Calu3 (cell line): ENCODE measurements around the gene LCE1F. TPM values are rescaled to one million over a fixed set of nuclear protein-coding genes. Genes with fewer than 3 reads are reported as not detected.

Experiments used
- BruUV-seq: library from RNA; stranded (reverse); fragments of 400-500 nt; replicated peaks from 2 replicates; lab custom pipeline; 2021; lab: Mats Ljungman, UMichigan
- CTCF ChIA-PET: fragments of 300-600 bp; sonication (Branson Sonifier 250); formaldehyde crosslinking; loops from one replicate; lab custom pipeline; 2022; ENCODE audit warnings: antibody characterized with exemption; lab: Charles Lee
- DNase-seq: peaks from one replicate; pipeline ENCODE4 v3.0.0; 2022
- H3K27ac Mint-ChIP-seq: one replicate; pipeline ENCODE4 v1.8.0; 2022; ENCODE audit warnings: mixed read lengths; ENCODE audit not compliant: unreplicated experiment
- H3K27me3 Mint-ChIP-seq: one replicate; pipeline ENCODE4 v1.8.0; 2022; ENCODE audit warnings: mixed read lengths; ENCODE audit not compliant: unreplicated experiment
- H3K36me3 Mint-ChIP-seq: one replicate; pipeline ENCODE4 v1.8.0; 2022; ENCODE audit warnings: mild to moderate bottlenecking, moderate library complexity, mixed read lengths; ENCODE audit not compliant: insufficient read depth, unreplicated experiment
- H3K4me1 Mint-ChIP-seq: one replicate; pipeline ENCODE4 v1.8.0; 2022; ENCODE audit warnings: mild to moderate bottlenecking, low read depth, mixed read lengths; ENCODE audit not compliant: unreplicated experiment
- H3K4me3 Mint-ChIP-seq: one replicate; pipeline ENCODE4 v1.8.0; 2022; ENCODE audit warnings: mild to moderate bottlenecking, low read depth, moderate library complexity, mixed read lengths; ENCODE audit not compliant: unreplicated experiment
- H3K9me3 Mint-ChIP-seq: one replicate; pipeline ENCODE4 v1.8.0; 2022; ENCODE audit warnings: low read depth, mixed read lengths; ENCODE audit not compliant: unreplicated experiment
- intact Hi-C: fragments of 100-400 bp; cut with micrococcal nuclease; formaldehyde crosslinking; loops from one replicate; pipeline ENCODE4 v1.10.0; 2022; ENCODE audit not compliant: unreplicated experiment
- total RNA-seq: library from RNA; stranded (reverse); gene quantifications from 2 replicates; pipeline ENCODE4 v1.2.3, GENCODE V29; 2022
- TF ChIP-seq, protein P1 (sequence below): fragments of 200-600 bp; IDR thresholded peaks from one replicate; pipeline ENCODE4 v1.8.0; 2022; ENCODE audit warnings: antibody characterized with exemption; ENCODE audit not compliant: unreplicated experiment

Gene LCE1F
- total RNA-seq, 1 experiment from 2014 or later: not detected

DNA sequence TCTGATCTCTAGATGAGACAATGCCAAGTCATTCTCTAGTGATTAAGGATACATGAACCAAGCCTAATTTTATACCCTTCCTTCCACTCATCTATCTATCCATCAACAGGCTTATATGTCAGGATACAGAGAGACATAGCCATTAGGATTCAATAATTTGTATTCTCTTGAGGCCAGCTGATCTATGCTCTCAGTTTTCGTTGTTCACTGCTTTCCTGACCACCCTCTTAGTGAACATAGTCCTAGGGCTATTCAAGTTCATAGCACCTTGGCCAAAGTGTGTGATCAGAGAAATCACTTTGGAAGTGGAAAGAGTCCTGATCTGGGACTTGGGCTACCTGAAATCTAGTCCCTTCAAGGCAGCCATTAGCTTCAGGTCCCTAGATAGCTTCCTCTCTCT lies 21.4 kb upstream of the LCE1F start:
- DNase-seq: no peak
- CTCF ChIA-PET: no interaction called here
- no peaks in the 10 kb centered on the region for H3K9me3 Mint-ChIP-seq
- H3K4me3 Mint-ChIP-seq: no peak overlapping the region
- intact Hi-C loops: no loop called here
- TF ChIP-seq, protein P1, sequence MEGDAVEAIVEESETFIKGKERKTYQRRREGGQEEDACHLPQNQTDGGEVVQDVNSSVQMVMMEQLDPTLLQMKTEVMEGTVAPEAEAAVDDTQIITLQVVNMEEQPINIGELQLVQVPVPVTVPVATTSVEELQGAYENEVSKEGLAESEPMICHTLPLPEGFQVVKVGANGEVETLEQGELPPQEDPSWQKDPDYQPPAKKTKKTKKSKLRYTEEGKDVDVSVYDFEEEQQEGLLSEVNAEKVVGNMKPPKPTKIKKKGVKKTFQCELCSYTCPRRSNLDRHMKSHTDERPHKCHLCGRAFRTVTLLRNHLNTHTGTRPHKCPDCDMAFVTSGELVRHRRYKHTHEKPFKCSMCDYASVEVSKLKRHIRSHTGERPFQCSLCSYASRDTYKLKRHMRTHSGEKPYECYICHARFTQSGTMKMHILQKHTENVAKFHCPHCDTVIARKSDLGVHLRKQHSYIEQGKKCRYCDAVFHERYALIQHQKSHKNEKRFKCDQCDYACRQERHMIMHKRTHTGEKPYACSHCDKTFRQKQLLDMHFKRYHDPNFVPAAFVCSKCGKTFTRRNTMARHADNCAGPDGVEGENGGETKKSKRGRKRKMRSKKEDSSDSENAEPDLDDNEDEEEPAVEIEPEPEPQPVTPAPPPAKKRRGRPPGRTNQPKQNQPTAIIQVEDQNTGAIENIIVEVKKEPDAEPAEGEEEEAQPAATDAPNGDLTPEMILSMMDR: no peak
- peaks cover 96% of the 10 kb centered on the region for H3K27me3 Mint-ChIP-seq
- BruUV-seq: no TSS peak
- H3K27ac Mint-ChIP-seq: no peak overlapping the region
- no peaks in the 10 kb centered on the region for H3K36me3 Mint-ChIP-seq
- H3K4me1 Mint-ChIP-seq: no peaks in the 10 kb centered on the region

DNA sequence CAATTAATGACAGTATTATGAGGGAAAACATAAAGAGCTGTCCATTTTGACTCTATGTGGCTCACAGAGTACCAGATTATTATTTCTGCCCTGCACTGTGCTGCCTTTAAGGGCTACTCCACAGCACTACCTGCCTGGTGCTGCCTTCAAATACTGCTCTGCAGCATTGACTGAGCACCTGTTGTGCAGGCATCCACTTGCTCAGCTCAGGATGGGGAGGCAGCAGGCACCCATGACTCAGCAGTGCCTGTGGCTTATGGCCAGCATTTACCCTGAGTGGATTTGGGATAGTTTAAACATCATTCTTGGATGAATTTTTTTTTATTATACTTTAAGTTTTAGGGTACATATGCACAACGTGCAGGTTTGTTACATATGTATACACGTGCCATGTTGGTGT lies 18.1 kb upstream of the LCE1F start:
- no TSS peak for BruUV-seq
- CTCF ChIA-PET: no interaction called here
- no peak for DNase-seq
- Mint-ChIP-seq H3K4me3 (no peak overlapping the region), H3K27ac (no peak overlapping the region), H3K36me3 (no peaks in the 10 kb centered on the region), H3K9me3 (no peaks in the 10 kb centered on the region), H3K27me3 (peaks cover 97% of the 10 kb centered on the region), H3K4me1 (no peaks in the 10 kb centered on the region)
- intact Hi-C loops: no loop called here
- TF ChIP-seq, protein P1: no peak

DNA sequence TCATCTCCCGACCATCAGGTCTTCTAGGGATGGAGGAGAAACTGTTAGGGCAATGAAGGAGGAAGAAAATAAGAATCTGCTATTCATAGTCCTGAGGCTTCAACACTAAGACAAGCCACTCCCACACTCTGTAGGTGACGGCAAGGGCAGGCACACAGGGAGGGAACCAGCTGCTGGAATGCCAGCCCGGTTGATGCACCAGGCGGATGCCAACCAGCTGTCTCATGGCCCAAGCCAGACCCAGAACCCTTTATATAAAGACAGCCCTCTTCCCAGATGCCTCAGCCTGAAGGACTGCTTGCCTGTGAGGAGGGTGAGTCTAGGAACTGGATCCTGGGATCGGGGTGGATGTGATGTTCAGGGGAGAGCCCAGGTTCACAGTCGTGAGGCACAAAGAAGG lies 17.2 kb upstream of the LCE1F start, which contains the start of gene KPRP:
TSS of gene KPRP (plus strand) at position 279 of the 400 bp plus-strand sequence. CDS start 1,564 bp downstream, outside the sequence.
- H3K36me3 Mint-ChIP-seq: no peaks in the 10 kb centered on the region
- no peaks in the 10 kb centered on the region for H3K4me1 Mint-ChIP-seq
- CTCF ChIA-PET: no interaction called here
- no peak for DNase-seq
- H3K9me3 Mint-ChIP-seq: no peaks in the 10 kb centered on the region
- no peak within 1 kb of the TSS for H3K27ac Mint-ChIP-seq
- TF ChIP-seq, protein P1: no peak
- intact Hi-C loops: no loop called here
- H3K27me3 Mint-ChIP-seq: peaks cover 97% of the 10 kb centered on the region
- H3K4me3 Mint-ChIP-seq: no peak within 1 kb of the TSS
- BruUV-seq: no TSS peak

DNA sequence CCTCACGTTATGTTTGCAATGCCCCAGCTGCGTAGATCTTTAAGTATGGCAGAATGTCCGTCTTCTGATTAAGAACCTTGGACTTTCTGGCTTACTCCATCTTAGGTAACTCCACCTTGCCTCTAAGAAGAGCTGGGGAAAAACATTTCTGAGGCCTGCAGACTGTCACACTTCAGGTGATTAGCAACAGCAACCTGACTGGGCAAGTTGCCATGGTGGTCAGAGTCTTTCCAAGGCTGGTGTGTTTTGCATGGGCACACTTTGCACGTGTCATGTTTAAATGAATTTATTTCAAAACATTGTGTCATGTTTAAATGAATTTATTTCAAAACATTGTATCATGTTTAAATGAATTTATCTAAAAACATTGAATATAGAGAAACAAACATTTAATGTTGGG lies 16.3 kb upstream of the LCE1F start:
- H3K27me3 Mint-ChIP-seq: peaks cover 88% of the 10 kb centered on the region
- intact Hi-C loops: no loop called here
- no peaks in the 10 kb centered on the region for H3K36me3 Mint-ChIP-seq

More for the DNA sequence above, 16.3 kb upstream of the LCE1F start:
- H3K4me3 Mint-ChIP-seq: no peak overlapping the region
- TF ChIP-seq, protein P1: no peak
- DNase-seq: no peak
- CTCF ChIA-PET: interaction anchor here (1.2 kb wide), 1 partner anchor 14 kb away, joined by 4 read pairs; no protein-coding TSS in a partner anchor
- H3K4me1 Mint-ChIP-seq: no peaks in the 10 kb centered on the region
- no peak overlapping the region for H3K27ac Mint-ChIP-seq
- BruUV-seq: no TSS peak
- no peaks in the 10 kb centered on the region for H3K9me3 Mint-ChIP-seq
